GM11168 (cell line): ENCODE data around the gene ALOX5.

Experiments
- in situ Hi-C: fragments of 300-500 bp; cut with MboI; formaldehyde crosslinking; loops from one replicate; pipeline ENCODE4 v1.12.0; 2022; ENCODE audit warnings: low sequenced_read_pairs; ENCODE audit not compliant: unreplicated experiment

Gene ALOX5

DNA sequence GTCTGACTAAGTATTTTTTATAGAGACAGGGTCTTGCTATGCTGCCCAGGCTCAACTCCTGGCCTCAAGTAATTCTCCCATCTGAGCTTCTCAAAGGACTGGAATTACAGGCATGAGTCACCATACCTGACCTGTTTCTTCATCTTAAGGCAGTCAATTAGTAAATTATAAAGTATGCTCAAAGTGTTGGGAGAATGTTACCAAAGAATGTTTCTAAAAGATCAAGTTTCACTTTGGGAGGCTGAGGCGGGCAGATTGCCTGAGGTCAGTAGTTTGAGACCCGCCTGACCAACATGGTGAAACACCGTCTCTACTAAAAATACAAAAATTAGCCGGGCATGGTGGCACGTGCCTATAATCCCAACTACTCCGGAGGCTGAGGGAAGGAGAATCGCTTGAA is 117.0 kb downstream of the ALOX5 start:
- in situ Hi-C loops, result no loop called here
